Urinary bladder (tissue), 4 donors: ENCODE data around the gene PCSK5. TPM values are rescaled to one million over a fixed set of nuclear protein-coding genes. Genes with fewer than 3 reads are reported as not detected.
A peak's percentile ranks its signal among the peaks of the same experiment; 100 is the strongest.
"Not testable (repeated sequence)": the region's sequence is repeated elsewhere in the genome, so short reads cannot be mapped to it uniquely, and the experiment has no call there.

Source experiments
- DNase-seq: peaks from one replicate; pipeline ENCODE4 v3.0.0-alpha.2; 2015; ENCODE audit errors: extremely low spot score
- H3K27ac ChIP-seq: one replicate; pipeline ENCODE4 v1.5.1; 2013; ENCODE audit warnings: low read depth, mild to moderate bottlenecking, moderate library complexity
- H3K36me3 ChIP-seq: one replicate; pipeline ENCODE4 v1.6.1; 2013; ENCODE audit warnings: mild to moderate bottlenecking, moderate library complexity; ENCODE audit not compliant: insufficient read depth
- H3K4me1 ChIP-seq: one replicate; pipeline ENCODE4 v1.6.1; 2013; ENCODE audit warnings: mild to moderate bottlenecking, moderate library complexity; ENCODE audit not compliant: insufficient read depth
- H3K4me3 ChIP-seq: one replicate; pipeline ENCODE4 v1.5.1; 2013; ENCODE audit warnings: low read depth, low read length
- WGBS: extraction: QIAGEN DNeasy Blood & Tissue Kit; methylation state at CpG from one replicate; pipeline ENCODE4 v1.1.7; 2013; 5-methylcytosine and 5-hydroxymethylcytosine counted together
- polyA plus RNA-seq: library from polyadenylated mRNA; stranded (reverse); fragments of 200-250 nt; gene quantifications from one replicate; pipeline ENCODE4 v1.2.3, GENCODE V29; 2013
- total RNA-seq: library from RNA; depleted of rRNA; stranded (reverse); fragments of >200 nt; gene quantifications from one replicate; pipeline ENCODE4 v1.2.3, GENCODE V29; 2014
- donor health status: healthy with polysubstance abuse.
- donor health status: healthy.

PCSK5 gene
- total and polyA plus RNA-seq, 2 donors: 6.1 to 25.4 TPM

GRCh38 chr9:76355886-76356285, 465.4 kb downstream of the PCSK5 start:
- 82% methylated on average over 6 of the region's 6 CpGs for WGBS
- Histone ChIP-seq H3K36me3 (no peaks in the 10 kb centered on the region), H3K4me1 (no peaks in the 10 kb centered on the region), H3K27ac (no peak overlapping the region), H3K4me3 (no peak overlapping the region)
- DNase-seq: no peak

GRCh38 chr9:76357555-76357954, 467.1 kb downstream of the PCSK5 start:
- no peak overlapping the region for H3K27ac ChIP-seq
- H3K36me3 ChIP-seq: no peaks in the 10 kb centered on the region
- H3K4me3 ChIP-seq: no peak overlapping the region
- 83% methylated on average over 1 of the region's 1 CpG for WGBS
- DNase-seq: no peak
- no peaks in the 10 kb centered on the region for H3K4me1 ChIP-seq

GRCh38 chr9:76358628-76359280, 468.3 kb downstream of the PCSK5 start:
- Histone ChIP-seq H3K36me3 (no peaks in the 10 kb centered on the region), H3K27ac (no peak overlapping the region), H3K4me3 (no peak overlapping the region), H3K4me1 (no peaks in the 10 kb centered on the region)
- 96% methylated on average over 10 of the region's 10 CpGs for WGBS
- DNase-seq: no peak

- Histone ChIP-seq H3K27ac (no peak overlapping the region), H3K4me3 (no peak overlapping the region), H3K36me3 (no peaks in the 10 kb centered on the region), H3K4me1 (no peaks in the 10 kb centered on the region)
- whole genome bisulfite sequencing: 89% methylated on average over 4 of the region's 4 CpGs
- no peak for DNase-seq
Measured at GRCh38 chr9:76359365-76359764, 468.9 kb downstream of the PCSK5 start.

GRCh38 chr9:76359766-76360165, 469.3 kb downstream of the PCSK5 start:
- H3K27ac ChIP-seq: no peak overlapping the region
- WGBS: 86% methylated on average over 2 of the region's 2 CpGs
- no peak for DNase-seq
- no peak overlapping the region for H3K4me3 ChIP-seq
- no peaks in the 10 kb centered on the region for H3K4me1 ChIP-seq
- H3K36me3 ChIP-seq: no peaks in the 10 kb centered on the region

- DNase-seq, H3K27ac ChIP-seq, H3K4me1 ChIP-seq, H3K4me3 ChIP-seq, H3K36me3 ChIP-seq: not testable (repeated sequence)
- 66% methylated on average over 16 of the region's 16 CpGs for WGBS
Measured at GRCh38 chr9:76362332-76363031, 472.0 kb downstream of the PCSK5 start.

GRCh38 chr9:76363032-76363395, 472.5 kb downstream of the PCSK5 start:
- Histone ChIP-seq H3K27ac (no peak overlapping the region), H3K4me3 (no peak overlapping the region), H3K36me3 (no peaks in the 10 kb centered on the region), H3K4me1 (no peaks in the 10 kb centered on the region)
- no peak for DNase-seq
- WGBS: 80% methylated on average over 3 of the region's 3 CpGs

- H3K4me1 ChIP-seq: no peaks in the 10 kb centered on the region
- WGBS: 23% methylated on average over 1 of the region's 1 CpG
- DNase-seq: no peak
Measured at GRCh38 chr9:76365028-76365427, 474.6 kb downstream of the PCSK5 start.

GRCh38 chr9:76366275-76366674, 475.8 kb downstream of the PCSK5 start:
- Histone ChIP-seq H3K4me3 (no peak overlapping the region), H3K4me1 (no peaks in the 10 kb centered on the region), H3K36me3 (no peaks in the 10 kb centered on the region), H3K27ac (no peak overlapping the region)
- 79% methylated on average over 4 of the region's 4 CpGs for WGBS
- no peak for DNase-seq

More at GRCh38 chr9:76365028-76365427, 474.6 kb downstream of the PCSK5 start:
- H3K27ac ChIP-seq: no peak overlapping the region
- H3K4me3 ChIP-seq: no peak overlapping the region
- no peaks in the 10 kb centered on the region for H3K36me3 ChIP-seq

GRCh38 chr9:76369583-76369982, 479.1 kb downstream of the PCSK5 start:
- Histone ChIP-seq H3K36me3 (no peaks in the 10 kb centered on the region), H3K27ac (no peak overlapping the region), H3K4me1 (no peaks in the 10 kb centered on the region), H3K4me3 (no peak overlapping the region)
- peak; percentile 6 for DNase-seq
- 38% methylated on average over 4 of the region's 4 CpGs for WGBS

GRCh38 chr9:76370396-76371023, 480.0 kb downstream of the PCSK5 start:
- Histone ChIP-seq H3K4me3 (no peak overlapping the region), H3K4me1 (no peaks in the 10 kb centered on the region), H3K36me3 (no peaks in the 10 kb centered on the region), H3K27ac (no peak overlapping the region)
- no peak for DNase-seq
- 89% methylated on average over 3 of the region's 3 CpGs for WGBS

GRCh38 chr9:76371901-76372300, 481.4 kb downstream of the PCSK5 start:
- H3K4me3 ChIP-seq: no peak overlapping the region
- H3K27ac ChIP-seq: no peak overlapping the region
- 58% methylated on average over 1 of the region's 1 CpG for WGBS
- no peak for DNase-seq
- no peaks in the 10 kb centered on the region for H3K4me1 ChIP-seq
- H3K36me3 ChIP-seq: no peaks in the 10 kb centered on the region

- H3K36me3 ChIP-seq: no peaks in the 10 kb centered on the region
- no peak overlapping the region for H3K27ac ChIP-seq
- H3K4me1 ChIP-seq: no peaks in the 10 kb centered on the region
- H3K4me3 ChIP-seq: no peak overlapping the region
- no peak for DNase-seq
Measured at GRCh38 chr9:76372336-76372735, 481.9 kb downstream of the PCSK5 start.

- H3K4me1 ChIP-seq: no peaks in the 10 kb centered on the region
- DNase-seq: peak; percentile 26
- no peak overlapping the region for H3K27ac ChIP-seq
- H3K36me3 ChIP-seq: no peaks in the 10 kb centered on the region
- no peak overlapping the region for H3K4me3 ChIP-seq
- WGBS: 39% methylated on average over 4 of the region's 4 CpGs
Measured at GRCh38 chr9:76373173-76373783, 482.8 kb downstream of the PCSK5 start.
